ENCODE results near the gene CORO7. TPM values are rescaled to one million over a fixed set of nuclear protein-coding genes. Genes with fewer than 3 reads are reported as not detected.

Gene CORO7
- polyA plus RNA-seq, 1 donor from 2014 or later, result 57.6 TPM

- Histone ChIP-seq H3K9ac (ENCODE audit: low read length) (no peak overlapping the region), H3K4me2 (ENCODE audit: low read length) (no peak overlapping the region), H3K9me3 (ENCODE audit: low read length) (no peaks in the 10 kb centered on the region), H3K27ac (ENCODE audit: low read length) (no peak overlapping the region), H3K4me3 (ENCODE audit: low read length) (no peak overlapping the region), H4K20me1 (ENCODE audit: insufficient read depth) (no peaks in the 10 kb centered on the region), H3K27me3 (ENCODE audit: insufficient read depth, low read depth, low read length) (no peaks in the 10 kb centered on the region), H3K9me2 (ENCODE audit: insufficient read depth, low read length) (no peaks in the 10 kb centered on the region), H3K36me3 (ENCODE audit: insufficient read depth, low read length) (no peaks in the 10 kb centered on the region), H3F3A (ENCODE audit: insufficient read depth, low read length, poor library complexity, severe bottlenecking) (no peaks in the 10 kb centered on the region), H3K79me2 (replicated peaks; ENCODE audit: insufficient read depth, low read length) (no peaks in the 10 kb centered on the region), H2AFZ (ENCODE audit: low read depth, low read length) (no peak overlapping the region)
- TF ChIP-seq TAF1 (IDR thresholded peaks at IDR 0.05; ENCODE audit: low read depth) (no peak), EZH2 (IDR thresholded peaks at IDR 0.05; ENCODE audit: borderline replicate concordance, insufficient read depth, low read length, poor library complexity, severe bottlenecking) (no peak), CTCF (IDR thresholded peaks at IDR 0.05; ENCODE audit: poor library complexity, severe bottlenecking) (no peak), RAD21 (conservative IDR thresholded peaks at IDR 0.05) (no peak), EP300 (conservative IDR thresholded peaks at IDR 0.05; ENCODE audit: poor library complexity, severe bottlenecking) (no peak), REST (IDR thresholded peaks at IDR 0.05; ENCODE audit: borderline replicate concordance) (no peak), POLR2AphosphoS5 (IDR thresholded peaks at IDR 0.05) (no peak), MXI1 (conservative IDR thresholded peaks at IDR 0.05; ENCODE audit: poor library complexity, severe bottlenecking) (no peak), SMC3 (conservative IDR thresholded peaks at IDR 0.05; ENCODE audit: poor library complexity) (no peak)
Observed at GRCh38 chr16:4420505-4421105, 4.2 kb upstream of the CORO7 start.

GRCh38 chr16:4419402-4419959, 3.1 kb upstream of the CORO7 start:
- Histone ChIP-seq H3K9me3 (ENCODE audit: low read length) (no peaks in the 10 kb centered on the region), H3K79me2 (replicated peaks; ENCODE audit: insufficient read depth, low read length) (peaks cover 9% of the 10 kb centered on the region), H3K4me2 (ENCODE audit: low read length) (no peak overlapping the region), H3K27me3 (ENCODE audit: insufficient read depth, low read depth, low read length) (no peaks in the 10 kb centered on the region), H3K9ac (ENCODE audit: low read length) (no peak overlapping the region), H3K27ac (ENCODE audit: low read length) (no peak overlapping the region), H3F3A (ENCODE audit: insufficient read depth, low read length, poor library complexity, severe bottlenecking) (no peaks in the 10 kb centered on the region), H2AFZ (ENCODE audit: low read depth, low read length) (no peak overlapping the region), H3K36me3 (ENCODE audit: insufficient read depth, low read length) (no peaks in the 10 kb centered on the region), H3K4me3 (ENCODE audit: low read length) (no peak overlapping the region), H4K20me1 (ENCODE audit: insufficient read depth) (no peaks in the 10 kb centered on the region), H3K9me2 (ENCODE audit: insufficient read depth, low read length) (no peaks in the 10 kb centered on the region)
- TF ChIP-seq TAF1 (IDR thresholded peaks at IDR 0.05; ENCODE audit: low read depth) (no peak), SMC3 (conservative IDR thresholded peaks at IDR 0.05; ENCODE audit: poor library complexity) (no peak)

Measured in neural cell (in vitro differentiated cells).